IMR-90 (cell line): Measurements from ENCODE around the gene FITM1. TPM values are rescaled to one million over a fixed set of nuclear protein-coding genes. Genes with fewer than 3 reads are reported as not detected.

Experiments used
- ATAC-seq: fragments of 200-7000 bp; cut with Tn5 transposase; 2 replicates; pipeline ENCODE4 v1.9.1; 2020; ENCODE audit warnings: low read depth, mild to moderate bottlenecking, moderate library complexity
- BruUV-seq: library from RNA; stranded (reverse); fragments of 400-500 nt; replicated peaks from 2 replicates; lab custom pipeline; 2021; lab: Mats Ljungman, UMichigan
- CTCF ChIA-PET: fragments of 300-600 bp; formaldehyde crosslinking; extraction: SDS; loops from one replicate; lab custom pipeline; 2021; ENCODE audit warnings: antibody characterized with exemption; lab: Yijun Ruan, JAX
- POLR2A ChIA-PET: fragments of 300-600 bp; sonication (Branson Sonifier 250); formaldehyde crosslinking; loops from one replicate; lab custom pipeline; 2022; ENCODE audit warnings: antibody characterized with exemption; ENCODE audit not compliant: unreplicated experiment; lab: Charles Lee
- DNase-seq: peaks from one replicate; pipeline ENCODE4 v3.0.0; 2013
- H2AFZ ChIP-seq: replicated peaks from 2 replicates; pipeline ENCODE3; 2013; ENCODE audit warnings: low read length, mild to moderate bottlenecking; ENCODE audit not compliant: poor library complexity
- H2AK5ac ChIP-seq: 2 replicates; pipeline ENCODE4 v1.6.1; 2013; ENCODE audit warnings: low read depth, low read length, inconsistent platforms
- H2AK9ac ChIP-seq: replicated peaks from 2 replicates; pipeline ENCODE3; 2013; ENCODE audit warnings: mild to moderate bottlenecking, low read depth, low read length, moderate library complexity; ENCODE audit not compliant: poor library complexity
- H2BK120ac ChIP-seq: 2 replicates; pipeline ENCODE4 v1.6.1; 2013; ENCODE audit warnings: low read depth, low read length, inconsistent platforms
- H2BK15ac ChIP-seq: 3 replicates; pipeline ENCODE4 v1.6.1; 2013; ENCODE audit warnings: low read depth, low read length, inconsistent platforms
- H2BK20ac ChIP-seq: 2 replicates; pipeline ENCODE4 v1.6.1; 2013; ENCODE audit warnings: low read depth, mild to moderate bottlenecking, inconsistent platforms, low read length, moderate library complexity
- H2BK5ac ChIP-seq: 2 replicates; pipeline ENCODE4 v1.6.1; 2013; ENCODE audit warnings: mild to moderate bottlenecking, low read depth, low read length, inconsistent platforms; ENCODE audit not compliant: poor library complexity, severe bottlenecking
- H3K14ac ChIP-seq: replicated peaks from 2 replicates; pipeline ENCODE4 v1.6.1; 2013; ENCODE audit warnings: low read depth, low read length, inconsistent platforms
- H3K18ac ChIP-seq: 2 replicates; pipeline ENCODE4 v1.6.1; 2013; ENCODE audit warnings: low read depth, low read length, control low read depth
- H3K23ac ChIP-seq: 2 replicates; pipeline ENCODE4 v1.6.1; 2013; ENCODE audit warnings: low read depth, low read length, inconsistent platforms
- H3K27ac ChIP-seq: 2 replicates; pipeline ENCODE4 v1.5.1; 2013; ENCODE audit warnings: mild to moderate bottlenecking, control low read depth, low read length; ENCODE audit not compliant: insufficient read depth
- H3K27me3 ChIP-seq: 2 replicates; pipeline ENCODE4 v1.6.1; 2013; ENCODE audit warnings: low read length; ENCODE audit not compliant: control insufficient read depth, insufficient read depth
- H3K36me3 ChIP-seq: 2 replicates; pipeline ENCODE4 v1.6.1; 2013; ENCODE audit warnings: low read length, mixed read lengths; ENCODE audit not compliant: control insufficient read depth, insufficient read depth
- H3K4ac ChIP-seq: 2 replicates; pipeline ENCODE4 v1.6.1; 2013; ENCODE audit warnings: low read depth, low read length, inconsistent platforms
- H3K4me1 ChIP-seq: 2 replicates; pipeline ENCODE4 v1.6.1; 2013; ENCODE audit warnings: low read length, mixed read lengths; ENCODE audit not compliant: control insufficient read depth, insufficient read depth
- H3K4me2 ChIP-seq: 2 replicates; pipeline ENCODE4 v1.6.1; 2013; ENCODE audit warnings: low read depth, mild to moderate bottlenecking, control low read depth, low read length, moderate library complexity
- H3K4me3 ChIP-seq: 2 replicates; pipeline ENCODE4 v1.5.1; 2013; ENCODE audit warnings: low read depth, mild to moderate bottlenecking, control low read depth, low read length, moderate library complexity; ENCODE audit not compliant: insufficient read depth
- H3K56ac ChIP-seq: 2 replicates; pipeline ENCODE4 v1.6.1; 2013; ENCODE audit warnings: low read length, inconsistent platforms; ENCODE audit not compliant: insufficient read depth; ENCODE audit errors: extremely low read depth
- H3K79me1 ChIP-seq, 2 experiments: 2 replicates each; pipeline ENCODE4 v1.6.1; 2013; ENCODE audit warnings: low read length in 2 of 2, inconsistent platforms in 1 of 2, low read depth in 1 of 2
- H3K9ac ChIP-seq: 2 replicates; pipeline ENCODE4 v1.6.1; 2013; ENCODE audit warnings: low read depth, low read length, control low read depth
- H3K9me1 ChIP-seq: 2 replicates; pipeline ENCODE4 v1.6.1; 2013; ENCODE audit warnings: low read length, inconsistent platforms; ENCODE audit not compliant: insufficient read depth
- H3K9me3 ChIP-seq: 2 replicates; pipeline ENCODE4 v1.6.1; 2013; ENCODE audit warnings: low read length; ENCODE audit not compliant: control insufficient read depth, insufficient read depth
- H4K20me1 ChIP-seq: 2 replicates; pipeline ENCODE4 v1.6.1; 2013; ENCODE audit warnings: low read length, inconsistent platforms; ENCODE audit not compliant: insufficient read depth
- H4K5ac ChIP-seq: 2 replicates; pipeline ENCODE4 v1.6.1; 2013; ENCODE audit warnings: mild to moderate bottlenecking, low read depth, low read length, control low read depth
- H4K8ac ChIP-seq, 2 experiments: 2 replicates each; pipeline ENCODE4 v1.6.1; 2013; ENCODE audit warnings: low read depth in 2 of 2, low read length in 2 of 2, control low read depth in 1 of 2, inconsistent platforms in 1 of 2
- H4K91ac ChIP-seq: 2 replicates; pipeline ENCODE4 v1.6.1; 2013; ENCODE audit warnings: low read depth, low read length, inconsistent platforms; ENCODE audit not compliant: insufficient read depth
- BHLHE40 ChIP-seq: fragments of 150-350 bp; IDR thresholded peaks from 2 replicates; pipeline ENCODE4 v1.6.1; 2016; ENCODE audit warnings: mild to moderate bottlenecking, low read depth, low read length
- CHD1 ChIP-seq: IDR thresholded peaks from 2 replicates; pipeline ENCODE4 v1.6.1; 2012; ENCODE audit warnings: low read depth, low read length, improper control_type of control experiment
- FOS ChIP-seq: fragments of 150-350 bp; IDR thresholded peaks from 2 replicates; pipeline ENCODE4 v1.6.1; 2016; ENCODE audit warnings: low read depth, low read length
- MAFK ChIP-seq: IDR thresholded peaks from 2 replicates; pipeline ENCODE4 v1.6.1; 2012; ENCODE audit warnings: low read depth, low read length, improper control_type of control experiment
- MAZ ChIP-seq: IDR thresholded peaks from 2 replicates; pipeline ENCODE4 v1.6.1; 2012; ENCODE audit warnings: low read depth, mild to moderate bottlenecking, low read length, improper control_type of control experiment, moderate library complexity, borderline replicate concordance
- MXI1 ChIP-seq: IDR thresholded peaks from 2 replicates; pipeline ENCODE4 v1.6.1; 2012; ENCODE audit warnings: low read depth, mild to moderate bottlenecking, low read length, moderate library complexity, borderline replicate concordance
- NFE2L2 ChIP-seq: fragments of 150-350 bp; IDR thresholded peaks from 2 replicates; pipeline ENCODE4 v1.6.1; 2016; ENCODE audit warnings: low read depth, mild to moderate bottlenecking, low read length
- POLR2A ChIP-seq: IDR thresholded peaks from 2 replicates; pipeline ENCODE4 v1.6.1; 2012; ENCODE audit warnings: mild to moderate bottlenecking, low read depth, low read length
- RAD21 ChIP-seq: IDR thresholded peaks from 2 replicates; pipeline ENCODE4 v1.6.1; 2012; ENCODE audit warnings: low read length, improper control_type of control experiment
- RCOR1 ChIP-seq: IDR thresholded peaks from 2 replicates; pipeline ENCODE4 v1.6.1; 2012; ENCODE audit warnings: mild to moderate bottlenecking, low read length, improper control_type of control experiment; ENCODE audit not compliant: insufficient replicate concordance
- RFX5 ChIP-seq: IDR thresholded peaks from 2 replicates; pipeline ENCODE4 v1.8.0; 2012; ENCODE audit warnings: low read depth, mild to moderate bottlenecking, low read length, moderate library complexity
- SMC3 ChIP-seq: fragments of 150-350 bp; IDR thresholded peaks from 2 replicates; pipeline ENCODE4 v1.6.1; 2016; ENCODE audit warnings: low read depth, mild to moderate bottlenecking, antibody characterized with exemption, low read length, moderate library complexity
- WGBS, 2 experiments: methylation state at CpG; one replicate each; pipeline versions ENCODE4 v1.1.5 to v1.1.7; 2013; ENCODE audit warnings: missing lambda C conversion rate in 2 of 2; ENCODE audit not compliant: insufficient read length in 1 of 2; ENCODE audit errors: extremely low coverage in 2 of 2; 5-methylcytosine and 5-hydroxymethylcytosine counted together
- dilution Hi-C: fragments of 300-500 bp; cut with HindIII; formaldehyde crosslinking; loops from one replicate; pipeline ENCODE4 v1.14.3; 2018; ENCODE audit warnings: low sequenced_read_pairs; ENCODE audit not compliant: unreplicated experiment
- in situ Hi-C: fragments of 300-500 bp; cut with MboI; formaldehyde crosslinking; loops from 3 replicates; pipeline ENCODE4 v1.14.3; 2019; ENCODE audit warnings: low sequenced_read_pairs, inconsistent platforms, mixed read lengths
- intact Hi-C: fragments of 100-400 bp; cut with micrococcal nuclease; formaldehyde crosslinking; loops from 2 replicates; pipeline ENCODE4 v1.10.0; 2022
- polyA plus RNA-seq, 3 experiments: library from polyadenylated mRNA; depleted of rRNA; stranded (reverse); fragments of >200 nt; gene quantifications; 2 replicates each; pipeline ENCODE4 v1.2.3, GENCODE V29; 2012; ENCODE audit warnings: low replicate concordance in 1 of 3
- total RNA-seq: library from RNA; depleted of rRNA; stranded (reverse); fragments of >200 nt; gene quantifications from 2 replicates; pipeline ENCODE4 v1.2.3, GENCODE V29; 2012
- TF ChIP-seq, protein P1 (sequence below): fragments of 150-350 bp; IDR thresholded peaks from 2 replicates; pipeline ENCODE4 v1.6.1; 2017; ENCODE audit warnings: mild to moderate bottlenecking, antibody characterized with exemption, low read length, low read depth
- TF ChIP-seq, protein P2 (sequence below): fragments of 150-350 bp; IDR thresholded peaks from 2 replicates; pipeline ENCODE4 v1.6.1; 2016; ENCODE audit warnings: low read depth, mild to moderate bottlenecking, low read length, moderate library complexity, borderline replicate concordance
- TF ChIP-seq, protein P3 (sequence below): conservative IDR thresholded peaks from 2 replicates; pipeline ENCODE4 v1.5.1; 2012; ENCODE audit warnings: mild to moderate bottlenecking, low read depth, low read length, improper control_type of control experiment

Gene FITM1
- total and polyA plus RNA-seq, 2 of the 4 experiments (the other 2 are of a cell fraction) = not detected

DNA sequence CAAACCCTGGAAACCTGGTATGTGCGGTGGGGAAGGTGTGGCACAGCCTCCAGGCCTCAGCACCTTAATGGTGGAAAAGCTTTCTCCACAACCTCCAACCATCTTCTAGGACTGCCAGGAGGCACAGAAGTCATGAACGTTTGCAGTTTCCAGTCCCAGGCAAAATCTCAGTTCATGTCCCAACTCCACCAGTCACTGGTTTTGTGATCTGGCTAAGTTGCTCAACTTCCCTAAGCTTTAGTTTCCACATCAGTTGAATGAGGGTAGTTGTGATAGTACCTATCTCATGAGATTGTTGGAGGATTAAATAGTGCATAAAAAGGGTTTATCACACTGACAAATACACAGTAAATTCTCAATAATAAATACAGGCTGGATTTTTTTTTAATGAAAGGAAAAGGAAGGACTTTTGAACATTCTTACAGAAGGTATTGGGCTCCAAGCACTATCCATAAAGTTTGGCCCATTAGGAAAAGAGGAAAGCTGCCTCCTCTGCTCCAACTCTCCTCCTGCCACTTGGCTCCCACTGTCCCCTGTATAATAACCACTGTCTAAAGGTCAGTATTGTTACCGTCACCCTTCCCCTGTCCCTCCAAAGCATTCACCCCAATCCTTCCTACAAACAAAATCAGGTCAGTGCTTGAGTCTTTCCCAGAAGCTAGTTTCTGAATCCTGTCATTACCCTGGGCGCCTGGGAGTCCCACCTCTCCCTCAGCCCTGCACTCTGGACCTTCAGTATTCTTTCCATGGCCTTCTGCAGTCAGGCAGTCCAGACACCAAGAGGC, 30.1 kb upstream of the FITM1 start:
- intact Hi-C loops = no loop called here
- Histone ChIP-seq H3K18ac (no peak overlapping the region), H4K8ac (no peak overlapping the region), H4K5ac (no peak overlapping the region), H2AFZ (no peak overlapping the region), H3K9me3 (no peaks in the 10 kb centered on the region; the same call in 1 of the 2 replicates), H2BK5ac (no peak overlapping the region), H3K23ac (no peak overlapping the region; the same call in 1 of the 2 replicates), H3K14ac (no peak overlapping the region), H3K27me3 (no peaks in the 10 kb centered on the region), H3K36me3 (peaks cover 45% of the 10 kb centered on the region), H2AK9ac (no peak overlapping the region), H3K4me3 (no peak overlapping the region), H3K4me1 (peaks cover 4% of the 10 kb centered on the region), H3K4ac (no peak overlapping the region), H3K27ac (no peak overlapping the region), H2BK120ac (no peak overlapping the region), H3K9ac (no peak overlapping the region), H4K91ac (no peak overlapping the region), H3K56ac (no peak overlapping the region), H2BK20ac (no peak overlapping the region), H2AK5ac (no peak overlapping the region), H2BK15ac (no peak overlapping the region), H3K79me1 (peaks cover 14 to 31% of the 10 kb centered on the region in 2 experiments), H3K9me1 (peaks cover 17% of the 10 kb centered on the region), H3K4me2 (no peak overlapping the region), H4K20me1 (peaks cover 19% of the 10 kb centered on the region; the same call in 1 of the 2 replicates)
- ChIA-PET POLR2A (no interaction called here), CTCF (no interaction called here)
- dilution Hi-C loops = no loop called here
- in situ Hi-C loops = no loop called here
- BruUV-seq = no TSS peak
- ATAC-seq (no peak), DNase-seq (no peak)
- TF ChIP-seq SMC3 (no peak), FOS (no peak), BHLHE40 (no peak), POLR2A (no peak), RCOR1 (no peak), CHD1 (no peak), MAZ (no peak), RAD21 (no peak), MXI1 (no peak), RFX5 (no peak), MAFK (no peak), NFE2L2 (no peak)
- TF ChIP-seq, protein P1, sequence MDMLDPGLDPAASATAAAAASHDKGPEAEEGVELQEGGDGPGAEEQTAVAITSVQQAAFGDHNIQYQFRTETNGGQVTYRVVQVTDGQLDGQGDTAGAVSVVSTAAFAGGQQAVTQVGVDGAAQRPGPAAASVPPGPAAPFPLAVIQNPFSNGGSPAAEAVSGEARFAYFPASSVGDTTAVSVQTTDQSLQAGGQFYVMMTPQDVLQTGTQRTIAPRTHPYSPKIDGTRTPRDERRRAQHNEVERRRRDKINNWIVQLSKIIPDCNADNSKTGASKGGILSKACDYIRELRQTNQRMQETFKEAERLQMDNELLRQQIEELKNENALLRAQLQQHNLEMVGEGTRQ = no peak
- TF ChIP-seq, protein P2, sequence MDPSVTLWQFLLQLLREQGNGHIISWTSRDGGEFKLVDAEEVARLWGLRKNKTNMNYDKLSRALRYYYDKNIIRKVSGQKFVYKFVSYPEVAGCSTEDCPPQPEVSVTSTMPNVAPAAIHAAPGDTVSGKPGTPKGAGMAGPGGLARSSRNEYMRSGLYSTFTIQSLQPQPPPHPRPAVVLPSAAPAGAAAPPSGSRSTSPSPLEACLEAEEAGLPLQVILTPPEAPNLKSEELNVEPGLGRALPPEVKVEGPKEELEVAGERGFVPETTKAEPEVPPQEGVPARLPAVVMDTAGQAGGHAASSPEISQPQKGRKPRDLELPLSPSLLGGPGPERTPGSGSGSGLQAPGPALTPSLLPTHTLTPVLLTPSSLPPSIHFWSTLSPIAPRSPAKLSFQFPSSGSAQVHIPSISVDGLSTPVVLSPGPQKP = no peak
- TF ChIP-seq, protein P3, sequence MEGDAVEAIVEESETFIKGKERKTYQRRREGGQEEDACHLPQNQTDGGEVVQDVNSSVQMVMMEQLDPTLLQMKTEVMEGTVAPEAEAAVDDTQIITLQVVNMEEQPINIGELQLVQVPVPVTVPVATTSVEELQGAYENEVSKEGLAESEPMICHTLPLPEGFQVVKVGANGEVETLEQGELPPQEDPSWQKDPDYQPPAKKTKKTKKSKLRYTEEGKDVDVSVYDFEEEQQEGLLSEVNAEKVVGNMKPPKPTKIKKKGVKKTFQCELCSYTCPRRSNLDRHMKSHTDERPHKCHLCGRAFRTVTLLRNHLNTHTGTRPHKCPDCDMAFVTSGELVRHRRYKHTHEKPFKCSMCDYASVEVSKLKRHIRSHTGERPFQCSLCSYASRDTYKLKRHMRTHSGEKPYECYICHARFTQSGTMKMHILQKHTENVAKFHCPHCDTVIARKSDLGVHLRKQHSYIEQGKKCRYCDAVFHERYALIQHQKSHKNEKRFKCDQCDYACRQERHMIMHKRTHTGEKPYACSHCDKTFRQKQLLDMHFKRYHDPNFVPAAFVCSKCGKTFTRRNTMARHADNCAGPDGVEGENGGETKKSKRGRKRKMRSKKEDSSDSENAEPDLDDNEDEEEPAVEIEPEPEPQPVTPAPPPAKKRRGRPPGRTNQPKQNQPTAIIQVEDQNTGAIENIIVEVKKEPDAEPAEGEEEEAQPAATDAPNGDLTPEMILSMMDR = no peak
- 100% methylated on average over 1 of the region's 4 CpGs; no CpG with 5 or more reads in 1 of the 2 experiments for WGBS, 2 experiments
